HL-60/S4 treated with phorbol 12-myristate 13-acetate at 8.2 ng/mL for 4 days and 3 days (cell line): Measurements from ENCODE around the gene DNMT1.
"Not testable (repeated sequence)": the region's sequence is repeated elsewhere in the genome, so short reads cannot be mapped to it uniquely, and the experiment has no call there.

Experiments
- in situ Hi-C: fragments of 300-500 bp; cut with MboI; formaldehyde crosslinking; loops from 2 replicates; pipeline ENCODE4 v1.15.0; 2022; ENCODE audit warnings: low sequenced_read_pairs

The DNMT1 gene

GRCh38 chr19:10223488-10224213, 28.9 kb upstream of the DNMT1 start:
- in situ Hi-C loops = no loop called here

- in situ Hi-C loops = no loop called here
Observed at GRCh38 chr19:10222201-10222890, 27.6 kb upstream of the DNMT1 start.

- in situ Hi-C loops = no loop called here
Observed at GRCh38 chr19:10220695-10221094, 25.9 kb upstream of the DNMT1 start.

GRCh38 chr19:10219678-10220077, 24.9 kb upstream of the DNMT1 start:
- in situ Hi-C loops = no loop called here

- in situ Hi-C loops = no loop called here
Observed at GRCh38 chr19:10217085-10217484, 22.3 kb upstream of the DNMT1 start.

GRCh38 chr19:10214784-10215183, 20.0 kb upstream of the DNMT1 start:
- in situ Hi-C loops = no loop called here

- in situ Hi-C loops = no loop called here
Observed at GRCh38 chr19:10211691-10212090, 16.9 kb upstream of the DNMT1 start.

- in situ Hi-C loops = no loop called here
Observed at GRCh38 chr19:10211061-10211460, 16.3 kb upstream of the DNMT1 start.

- in situ Hi-C loops = no loop called here
Observed at GRCh38 chr19:10209315-10209714, 14.6 kb upstream of the DNMT1 start.

GRCh38 chr19:10207026-10207425, 12.3 kb upstream of the DNMT1 start:
- in situ Hi-C loops = no loop called here

GRCh38 chr19:10206226-10206885, 11.6 kb upstream of the DNMT1 start:
- in situ Hi-C loops = no loop called here

GRCh38 chr19:10205636-10206035, 10.9 kb upstream of the DNMT1 start:
- in situ Hi-C loops = no loop called here

- in situ Hi-C loops = no loop called here
Observed at GRCh38 chr19:10203686-10204085, 8.9 kb upstream of the DNMT1 start.

- in situ Hi-C loops = no loop called here
Observed at GRCh38 chr19:10201176-10201575, 6.4 kb upstream of the DNMT1 start.

GRCh38 chr19:10200101-10200500, 5.3 kb upstream of the DNMT1 start:
- in situ Hi-C loops = not testable (repeated sequence)

- in situ Hi-C loops = not testable (repeated sequence)
Observed at GRCh38 chr19:10198889-10199644, 4.3 kb upstream of the DNMT1 start.

GRCh38 chr19:10195199-10195519, 406 bp upstream of the DNMT1 start:
- in situ Hi-C loops = no loop called here

- in situ Hi-C loops = no loop called here
Observed at GRCh38 chr19:10193790-10194499, 808 bp downstream of the DNMT1 start.

GRCh38 chr19:10192922-10193321, 1.8 kb downstream of the DNMT1 start:
- in situ Hi-C loops = no loop called here

GRCh38 chr19:10191347-10191746, 3.4 kb downstream of the DNMT1 start:
- in situ Hi-C loops = no loop called here

GRCh38 chr19:10190026-10190425, 4.7 kb downstream of the DNMT1 start:
- in situ Hi-C loops = no loop called here
